DMS53 treated with DMSO at 0.1 percent for 48 hours (cell line): Measurements from ENCODE around the gene PNPLA7.
A peak's percentile ranks its signal among the peaks of the same experiment; 100 is the strongest.
"Not testable (repeated sequence)": the region's sequence is repeated elsewhere in the genome, so short reads cannot be mapped to it uniquely, and the experiment has no call there.

ENCODE experiments used
- DNase-seq: peaks from one replicate; lab custom pipeline; 2025; ENCODE audit not compliant: unreplicated experiment; lab: John Stamatoyannopoulos, UW

The PNPLA7 gene

GRCh38 chr9:137550231-137550621 is at the start of gene PNPLA7:
Gene PNPLA7 (minus strand): TSS chr9:137550402. CDS start chr9:137550197, 205 bp downstream.
- DNase-seq, result peak; percentile 92

GRCh38 chr9:137598943-137599342 is 48.7 kb upstream of the PNPLA7 start:
- no peak for DNase-seq

GRCh38 chr9:137596577-137596976 is 46.4 kb upstream of the PNPLA7 start:
- DNase-seq, result not testable (repeated sequence)

GRCh38 chr9:137593176-137593575 is 43.0 kb upstream of the PNPLA7 start:
- no peak for DNase-seq

- DNase-seq, result no peak
Measured at GRCh38 chr9:137592767-137593166, 42.6 kb upstream of the PNPLA7 start.

GRCh38 chr9:137590469-137591383 is 40.5 kb upstream of the PNPLA7 start, which contains the start of gene ZMYND19:
Gene ZMYND19 (minus strand): TSS chr9:137590512. CDS start chr9:137590263, 249 bp downstream.
- peak; percentile 69 for DNase-seq

GRCh38 chr9:137590123-137590468 is 39.9 kb upstream of the PNPLA7 start:
- DNase-seq, result no peak

- no peak for DNase-seq
Measured at GRCh38 chr9:137589441-137590122, 39.4 kb upstream of the PNPLA7 start.

- DNase-seq, result no peak
Measured at GRCh38 chr9:137588891-137589290, 38.7 kb upstream of the PNPLA7 start.

GRCh38 chr9:137588311-137588710 is 38.1 kb upstream of the PNPLA7 start:
- no peak for DNase-seq

- no peak for DNase-seq
Measured at GRCh38 chr9:137586854-137587253, 36.7 kb upstream of the PNPLA7 start.

GRCh38 chr9:137583957-137584356 is 33.8 kb upstream of the PNPLA7 start:
- no peak for DNase-seq

GRCh38 chr9:137583347-137583746 is 33.1 kb upstream of the PNPLA7 start:
- no peak for DNase-seq

- DNase-seq, result no peak
Measured at GRCh38 chr9:137582286-137582860, 32.2 kb upstream of the PNPLA7 start.

GRCh38 chr9:137581361-137582285 is 31.4 kb upstream of the PNPLA7 start:
- no peak for DNase-seq

- DNase-seq, result no peak
Measured at GRCh38 chr9:137580954-137581322, 30.7 kb upstream of the PNPLA7 start.

GRCh38 chr9:137580209-137580953 is 30.2 kb upstream of the PNPLA7 start:
- no peak for DNase-seq

- DNase-seq, result no peak
Measured at GRCh38 chr9:137579259-137579604, 29.0 kb upstream of the PNPLA7 start.

GRCh38 chr9:137578518-137579258 is 28.5 kb upstream of the PNPLA7 start, which contains the start of gene DPH7:
Gene DPH7 (minus strand): TSS chr9:137578925. CDS start chr9:137578777, 148 bp downstream.
- DNase-seq, result peak; percentile 86
